Nephron (organoid): ENCODE results near the gene PCA3.

Experiments
- H3K27ac Mint-ChIP-seq, 3 experiments: 2 replicates each; pipeline ENCODE4 v1.8.0; 2020; ENCODE audit warnings: mixed read lengths in 3 of 3, mild to moderate bottlenecking in 2 of 3, moderate library complexity in 1 of 3
- H3K27me3 Mint-ChIP-seq: 2 replicates; pipeline ENCODE4 v1.8.0; 2021; ENCODE audit warnings: low read depth, mild to moderate bottlenecking, moderate library complexity, mixed read lengths
- H3K36me3 Mint-ChIP-seq: 2 replicates; pipeline ENCODE4 v1.8.0; 2020; ENCODE audit warnings: low read depth, mixed read lengths
- H3K4me1 Mint-ChIP-seq: 2 replicates; pipeline ENCODE4 v1.8.0; 2020; ENCODE audit warnings: mixed read lengths
- H3K4me3 Mint-ChIP-seq, 3 experiments: 2 replicates each; pipeline ENCODE4 v1.8.0; 2020; ENCODE audit warnings: mild to moderate bottlenecking in 3 of 3, mixed read lengths in 3 of 3, moderate library complexity in 2 of 3
- H3K9me3 Mint-ChIP-seq: 2 replicates; pipeline ENCODE4 v1.8.0; 2020; ENCODE audit warnings: mixed read lengths
- CTCF ChIP-seq, 3 experiments: fragments of 200-600 bp; sonication (generic); IDR thresholded peaks; one replicate each; pipeline ENCODE4 v1.5.0; 2021; ENCODE audit warnings: antibody characterized with exemption in 3 of 3; ENCODE audit not compliant: unreplicated experiment in 3 of 3

PCA3 gene

GRCh38 chr9:76732341-76732958 is 31.8 kb upstream of the PCA3 start:
- TF ChIP-seq CTCF (IDR thresholded peaks at IDR 0.05; ENCODE audit: unreplicated experiment in 3 of 3) = no peak
- Mint-ChIP-seq H3K36me3 (no peaks in the 10 kb centered on the region), H3K4me1 (peaks cover 19% of the 10 kb centered on the region), H3K9me3 (no peaks in the 10 kb centered on the region), H3K4me3 (peak overlapping the region in 1 of 3 experiments; percentile 20), H3K27ac (peak overlapping the region; percentile 70 to 91 (median 82)), H3K27me3 (peaks cover 10% of the 10 kb centered on the region)

GRCh38 chr9:76733096-76733495 is 31.1 kb upstream of the PCA3 start:
- TF ChIP-seq CTCF (IDR thresholded peaks at IDR 0.05; ENCODE audit: unreplicated experiment in 3 of 3) = no peak
- Mint-ChIP-seq H3K9me3 (no peaks in the 10 kb centered on the region), H3K4me3 (peak overlapping the region in 1 of 3 experiments; percentile 20), H3K27ac (peak overlapping the region in 2 of 3 experiments; percentile 82 to 91), H3K36me3 (no peaks in the 10 kb centered on the region), H3K27me3 (peaks cover 10% of the 10 kb centered on the region), H3K4me1 (peaks cover 19% of the 10 kb centered on the region)

GRCh38 chr9:76734716-76735115 is 29.5 kb upstream of the PCA3 start:
- Mint-ChIP-seq H3K27me3 (peaks cover 10% of the 10 kb centered on the region), H3K9me3 (no peaks in the 10 kb centered on the region), H3K4me1 (peaks cover 19% of the 10 kb centered on the region), H3K36me3 (no peaks in the 10 kb centered on the region), H3K4me3 (no peak overlapping the region), H3K27ac (no peak overlapping the region)
- TF ChIP-seq CTCF (IDR thresholded peaks at IDR 0.05; ENCODE audit: unreplicated experiment in 3 of 3) = no peak

GRCh38 chr9:76737154-76737902 is 26.9 kb upstream of the PCA3 start:
- H3K27ac Mint-ChIP-seq = no peak overlapping the region
- no peak overlapping the region for H3K4me3 Mint-ChIP-seq
- peaks cover 10% of the 10 kb centered on the region for H3K27me3 Mint-ChIP-seq
- H3K36me3 Mint-ChIP-seq = no peaks in the 10 kb centered on the region
- H3K9me3 Mint-ChIP-seq = no peaks in the 10 kb centered on the region
- no peak for TF ChIP-seq CTCF (IDR thresholded peaks at IDR 0.05; ENCODE audit: unreplicated experiment in 3 of 3)
- H3K4me1 Mint-ChIP-seq = peaks cover 10% of the 10 kb centered on the region

GRCh38 chr9:76738402-76738801 is 25.8 kb upstream of the PCA3 start:
- Mint-ChIP-seq H3K4me3 (no peak overlapping the region), H3K27ac (no peak overlapping the region), H3K4me1 (no peaks in the 10 kb centered on the region)

More at GRCh38 chr9:76738402-76738801, 25.8 kb upstream of the PCA3 start:
- Mint-ChIP-seq H3K27me3 (peaks cover 10% of the 10 kb centered on the region), H3K36me3 (no peaks in the 10 kb centered on the region), H3K9me3 (no peaks in the 10 kb centered on the region)
- no peak for TF ChIP-seq CTCF (IDR thresholded peaks at IDR 0.05; ENCODE audit: unreplicated experiment in 3 of 3)
